HFFc6 (cell line): ENCODE data around the gene MMP24. TPM values are rescaled to one million over a fixed set of nuclear protein-coding genes. Genes with fewer than 3 reads are reported as not detected.

Source experiments
- DNase-seq: peaks from one replicate; pipeline ENCODE4 v3.0.0-alpha.2; 2018
- H3K27ac Mint-ChIP-seq: 2 replicates; pipeline ENCODE4 v1.8.0; 2020; ENCODE audit warnings: mild to moderate bottlenecking, mixed read lengths
- H3K27me3 Mint-ChIP-seq: 2 replicates; pipeline ENCODE4 v1.8.0; 2021; ENCODE audit warnings: mild to moderate bottlenecking, moderate library complexity, mixed read lengths; ENCODE audit not compliant: insufficient read depth
- H3K36me3 Mint-ChIP-seq: 2 replicates; pipeline ENCODE4 v1.8.0; 2021; ENCODE audit warnings: low read depth, mixed read lengths
- H3K4me1 Mint-ChIP-seq: 2 replicates; pipeline ENCODE4 v1.8.0; 2020; ENCODE audit warnings: low read depth, mixed read lengths
- H3K4me3 Mint-ChIP-seq: 2 replicates; pipeline ENCODE4 v1.8.0; 2020; ENCODE audit warnings: mild to moderate bottlenecking, moderate library complexity, mixed read lengths
- H3K9me3 Mint-ChIP-seq: 2 replicates; pipeline ENCODE4 v1.8.0; 2020; ENCODE audit warnings: mild to moderate bottlenecking, mixed read lengths
- CTCF ChIP-seq: fragments of 200-600 bp; sonication (generic); IDR thresholded peaks from 2 replicates; pipeline ENCODE4 v1.5.0; 2021; ENCODE audit warnings: antibody characterized with exemption, mild to moderate bottlenecking
- total RNA-seq, 6 experiments: library from RNA; stranded (reverse); fragmentation: NEBNext Ultra II Directional; extraction: Animal tissue kit (Norgen Biotek cat#: 25700); gene quantifications; 2 replicates in 1 of 6; 3 replicates in 5 of 6; pipeline ENCODE4 v1.2.3, GENCODE V29; 2021

The MMP24 gene
- total RNA-seq, 6 experiments from 2014 or later: 0.48 to 1.2 (median 0.65) TPM

GRCh38 chr20:35226884-35227681 is 593 bp downstream of the MMP24 start:
- Mint-ChIP-seq H3K27ac (no peak overlapping the region), H3K27me3 (peaks cover 19% of the 10 kb centered on the region), H3K36me3 (peaks cover 4% of the 10 kb centered on the region; the same call in 1 of the 2 replicates), H3K4me1 (peaks cover 9% of the 10 kb centered on the region), H3K9me3 (no peaks in the 10 kb centered on the region), H3K4me3 (peak overlapping the region; percentile 60)
- no peak for TF ChIP-seq CTCF
- no peak for DNase-seq

DNA sequence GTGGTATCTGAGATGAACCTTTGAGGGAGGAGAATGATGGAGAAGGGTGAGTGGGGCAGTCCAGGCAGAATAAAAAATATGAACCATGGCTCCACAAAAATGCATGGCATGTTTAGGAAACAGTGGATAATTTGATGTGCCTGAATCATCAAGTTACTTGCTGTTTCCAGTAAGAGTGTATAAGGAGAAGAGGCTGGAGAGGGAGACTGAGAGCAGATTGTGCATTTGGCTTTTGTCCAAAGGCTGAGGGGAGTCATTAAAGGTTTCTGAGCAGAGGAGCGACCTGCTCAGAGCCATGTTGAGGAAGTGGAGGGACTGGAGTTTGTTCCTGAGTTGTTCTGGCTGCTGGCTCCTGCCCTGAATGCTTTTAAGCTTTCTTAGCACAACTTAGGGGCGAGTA is 6.1 kb downstream of the MMP24 start:
- H3K9me3 Mint-ChIP-seq: peaks cover 5% of the 10 kb centered on the region
- peaks cover 11% of the 10 kb centered on the region for H3K36me3 Mint-ChIP-seq
- H3K4me1 Mint-ChIP-seq: peaks cover 19% of the 10 kb centered on the region
- peak; percentile 80 for DNase-seq
- peak overlapping the region; percentile 5; the same call in 1 of the 2 replicates for H3K4me3 Mint-ChIP-seq
- peaks cover 2% of the 10 kb centered on the region; the same call in 1 of the 2 replicates for H3K27me3 Mint-ChIP-seq
- peak overlapping the region; percentile 39 for H3K27ac Mint-ChIP-seq
- TF ChIP-seq CTCF: no peak

DNA sequence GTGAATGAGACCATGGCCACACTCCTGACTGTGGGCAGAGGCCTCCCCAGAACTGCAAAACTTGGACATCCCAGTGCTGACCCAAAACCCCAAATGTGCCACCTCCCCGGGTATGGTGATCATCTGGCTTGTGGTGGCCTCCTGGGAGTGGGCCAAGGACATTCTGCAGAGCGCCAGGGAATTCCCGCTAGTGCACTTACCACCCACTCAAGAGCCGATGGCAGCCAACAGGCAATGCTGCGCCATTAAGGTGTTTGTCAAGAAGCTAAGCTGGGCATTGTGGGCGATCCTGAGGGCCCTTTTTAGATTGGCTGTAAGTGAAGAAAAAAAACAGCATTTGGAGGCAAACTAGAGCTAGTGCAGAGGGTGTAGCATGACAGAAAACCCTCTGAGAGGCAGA is 9.4 kb downstream of the MMP24 start:
- Mint-ChIP-seq H3K27ac (no peak overlapping the region), H3K9me3 (peaks cover 5% of the 10 kb centered on the region), H3K4me1 (peaks cover 36% of the 10 kb centered on the region), H3K4me3 (no peak overlapping the region), H3K27me3 (peaks cover 5% of the 10 kb centered on the region), H3K36me3 (peaks cover 11% of the 10 kb centered on the region)
- TF ChIP-seq CTCF: no peak
- DNase-seq: no peak

GRCh38 chr20:35237486-35237885 is 11.0 kb downstream of the MMP24 start:
- Mint-ChIP-seq H3K4me3 (no peak overlapping the region), H3K9me3 (peaks cover 5% of the 10 kb centered on the region), H3K4me1 (peaks cover 37% of the 10 kb centered on the region), H3K36me3 (peaks cover 11% of the 10 kb centered on the region), H3K27me3 (peaks cover 5% of the 10 kb centered on the region), H3K27ac (no peak overlapping the region)
- no peak for TF ChIP-seq CTCF
- DNase-seq: peak; percentile 12

- Mint-ChIP-seq H3K27ac (no peak overlapping the region), H3K4me3 (no peak overlapping the region), H3K4me1 (peaks cover 32% of the 10 kb centered on the region), H3K36me3 (peaks cover 11% of the 10 kb centered on the region), H3K9me3 (peaks cover 5% of the 10 kb centered on the region), H3K27me3 (peaks cover 5% of the 10 kb centered on the region)
- TF ChIP-seq CTCF: no peak
- DNase-seq: no peak
Measured at GRCh38 chr20:35238170-35238569, 11.7 kb downstream of the MMP24 start.
